ENCODE results near the gene WDR70. TPM values are rescaled to one million over a fixed set of nuclear protein-coding genes. Genes with fewer than 3 reads are reported as not detected.

The WDR70 gene
- total RNA-seq, 1 experiment from 2014 or later = 35.6 TPM

DNA sequence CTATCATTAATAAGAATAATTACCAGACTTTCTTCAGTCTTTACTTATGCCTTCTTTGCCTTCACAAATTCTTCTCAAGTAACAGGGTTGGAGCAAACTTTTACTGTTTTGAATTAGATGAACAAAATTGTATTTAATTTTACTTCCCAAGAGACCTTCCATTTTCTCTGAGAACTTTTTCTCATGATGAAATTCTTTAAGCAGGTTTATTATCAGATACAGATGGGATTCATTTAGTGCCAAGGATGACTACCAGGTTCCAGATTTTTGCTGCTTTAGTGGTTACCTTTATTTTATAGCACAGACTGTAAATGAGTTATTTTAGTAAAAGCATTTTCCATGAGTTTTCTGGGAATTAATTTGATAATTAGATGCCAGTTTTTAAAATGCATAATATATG, 335.6 kb downstream of the WDR70 start:
- Histone ChIP-seq H3K9me3 (ENCODE audit: low read length) (no peaks in the 10 kb centered on the region), H2AFZ (ENCODE audit: low read length) (no peak overlapping the region), H3K9me2 (replicated peaks; ENCODE audit: insufficient read depth, low read length) (no peaks in the 10 kb centered on the region), H4K20me1 (ENCODE audit: insufficient read depth, low read depth, low read length) (no peaks in the 10 kb centered on the region), H3K79me2 (ENCODE audit: low read length) (no peaks in the 10 kb centered on the region), H3K9ac (ENCODE audit: low read length) (no peak overlapping the region), H3K27me3 (ENCODE audit: low read length) (no peaks in the 10 kb centered on the region), H3K4me2 (ENCODE audit: low read depth, low read length, poor library complexity, severe bottlenecking) (no peak overlapping the region), H3K4me1 (ENCODE audit: low read length) (no peaks in the 10 kb centered on the region), H3K4me3 (ENCODE audit: low read length) (no peak overlapping the region), H3K27ac (ENCODE audit: low read length) (no peak overlapping the region), H3K36me3 (ENCODE audit: insufficient read depth, low read length) (no peaks in the 10 kb centered on the region)
- DNase-seq = no peak

DNA sequence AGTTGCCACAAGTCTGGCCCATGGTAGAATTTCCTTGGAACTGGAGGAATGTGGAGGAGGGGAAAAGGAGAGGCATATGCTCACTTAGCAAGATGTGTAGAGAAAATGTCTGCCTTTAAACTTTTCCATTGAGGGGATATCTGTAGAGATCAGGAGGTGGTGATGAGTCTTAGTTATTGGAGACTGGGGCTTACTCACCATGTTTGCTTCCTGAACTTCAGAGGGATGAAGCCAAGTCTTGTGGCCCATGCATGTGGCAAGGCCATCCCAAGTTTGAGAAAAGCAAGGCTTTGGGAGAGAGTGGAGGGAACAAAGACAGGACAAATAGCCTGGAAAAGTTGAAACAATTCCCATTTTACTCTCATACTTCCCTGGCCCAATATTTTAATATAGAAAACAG, 336.2 kb downstream of the WDR70 start:
- no peaks in the 10 kb centered on the region for H3K36me3 ChIP-seq (ENCODE audit: insufficient read depth, low read length)
- no peak overlapping the region for H3K9ac ChIP-seq (ENCODE audit: low read length)
- no peaks in the 10 kb centered on the region for H3K9me3 ChIP-seq (ENCODE audit: low read length)
- no peaks in the 10 kb centered on the region for H3K4me1 ChIP-seq (ENCODE audit: low read length)
- no peaks in the 10 kb centered on the region for H3K9me2 ChIP-seq (replicated peaks; ENCODE audit: insufficient read depth, low read length)
- no peaks in the 10 kb centered on the region for H4K20me1 ChIP-seq (ENCODE audit: insufficient read depth, low read depth, low read length)
- DNase-seq = no peak
- no peaks in the 10 kb centered on the region for H3K79me2 ChIP-seq (ENCODE audit: low read length)
- H2AFZ ChIP-seq (ENCODE audit: low read length) = no peak overlapping the region
- H3K4me2 ChIP-seq (ENCODE audit: low read depth, low read length, poor library complexity, severe bottlenecking) = no peak overlapping the region
- H3K27ac ChIP-seq (ENCODE audit: low read length) = no peak overlapping the region
- H3K27me3 ChIP-seq (ENCODE audit: low read length) = no peaks in the 10 kb centered on the region
- no peak overlapping the region for H3K4me3 ChIP-seq (ENCODE audit: low read length)

DNA sequence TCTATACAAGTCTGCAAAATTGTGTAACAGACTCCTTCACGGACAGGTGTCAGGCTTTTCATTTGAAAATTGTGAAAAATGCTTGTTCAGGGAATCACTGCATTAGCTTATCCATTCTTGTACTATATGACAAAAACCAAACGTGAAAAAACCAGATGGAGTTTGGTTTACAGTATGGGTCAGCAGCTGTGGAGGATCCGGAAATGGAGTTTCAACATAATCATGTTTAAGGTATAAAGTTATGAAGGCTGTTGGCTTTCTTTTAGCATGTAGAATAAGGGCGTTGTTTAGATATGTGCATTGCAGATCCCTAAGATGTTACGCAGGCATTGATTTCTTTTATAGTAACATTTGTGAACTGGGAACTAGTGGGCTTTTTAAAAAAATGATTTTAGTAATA, 336.9 kb downstream of the WDR70 start:
- Histone ChIP-seq H3K4me3 (ENCODE audit: low read length) (no peak overlapping the region), H3K4me1 (ENCODE audit: low read length) (peaks cover under 1% of the 10 kb centered on the region; the same call in 1 of the 2 replicates), H3K9me2 (replicated peaks; ENCODE audit: insufficient read depth, low read length) (no peaks in the 10 kb centered on the region), H4K20me1 (ENCODE audit: insufficient read depth, low read depth, low read length) (no peaks in the 10 kb centered on the region), H3K79me2 (ENCODE audit: low read length) (no peaks in the 10 kb centered on the region), H3K27ac (ENCODE audit: low read length) (no peak overlapping the region), H3K27me3 (ENCODE audit: low read length) (no peaks in the 10 kb centered on the region), H2AFZ (ENCODE audit: low read length) (no peak overlapping the region), H3K4me2 (ENCODE audit: low read depth, low read length, poor library complexity, severe bottlenecking) (no peak overlapping the region), H3K9ac (ENCODE audit: low read length) (no peak overlapping the region), H3K36me3 (ENCODE audit: insufficient read depth, low read length) (no peaks in the 10 kb centered on the region), H3K9me3 (ENCODE audit: low read length) (no peaks in the 10 kb centered on the region)
- DNase-seq = no peak

DNA sequence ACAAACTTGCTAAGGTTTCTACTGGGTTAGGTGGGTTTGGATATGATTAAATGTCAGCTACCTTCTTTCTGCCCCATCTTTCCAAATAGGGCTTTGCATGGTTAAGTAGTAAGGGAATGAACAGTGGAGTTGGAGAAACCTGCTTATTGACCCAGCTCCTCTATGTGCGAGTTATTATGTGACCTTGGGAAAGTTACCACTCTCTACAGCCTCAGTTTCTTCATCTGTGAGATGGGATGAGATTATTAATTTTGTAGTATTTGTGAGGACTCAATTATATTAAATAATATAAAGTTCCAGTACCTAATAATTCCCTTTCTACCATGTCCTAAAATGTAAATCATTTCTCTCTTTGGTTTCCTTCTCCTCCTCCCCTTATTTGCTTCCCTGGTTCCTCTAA, 337.3 kb downstream of the WDR70 start:
- Histone ChIP-seq H3K4me1 (ENCODE audit: low read length) (peaks cover 4% of the 10 kb centered on the region), H3K36me3 (ENCODE audit: insufficient read depth, low read length) (no peaks in the 10 kb centered on the region), H2AFZ (ENCODE audit: low read length) (no peak overlapping the region), H3K4me2 (ENCODE audit: low read depth, low read length, poor library complexity, severe bottlenecking) (no peak overlapping the region), H4K20me1 (ENCODE audit: insufficient read depth, low read depth, low read length) (no peaks in the 10 kb centered on the region), H3K9me2 (replicated peaks; ENCODE audit: insufficient read depth, low read length) (no peaks in the 10 kb centered on the region), H3K27ac (ENCODE audit: low read length) (no peak overlapping the region), H3K79me2 (ENCODE audit: low read length) (no peaks in the 10 kb centered on the region), H3K27me3 (ENCODE audit: low read length) (no peaks in the 10 kb centered on the region), H3K9ac (ENCODE audit: low read length) (no peak overlapping the region), H3K4me3 (ENCODE audit: low read length) (no peak overlapping the region), H3K9me3 (ENCODE audit: low read length) (no peaks in the 10 kb centered on the region)
- no peak for DNase-seq

DNA sequence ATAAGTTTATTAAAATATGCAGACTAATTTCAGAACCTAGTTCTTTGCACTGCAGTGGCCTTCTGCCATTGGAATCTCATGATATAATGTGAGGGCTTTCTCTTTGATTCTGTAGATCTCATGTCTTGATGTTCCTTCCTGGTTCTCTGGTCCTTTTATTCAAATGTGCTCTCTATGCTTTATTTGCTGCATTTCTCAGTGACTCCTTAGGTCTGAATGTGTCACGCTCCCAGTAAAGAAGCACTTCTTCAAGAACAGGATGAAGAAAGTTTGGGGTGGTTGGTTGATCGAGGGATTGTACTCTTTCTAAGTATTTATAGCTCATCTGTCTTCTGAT, 338.1 kb downstream of the WDR70 start:
- Histone ChIP-seq H3K9me3 (ENCODE audit: low read length) (no peaks in the 10 kb centered on the region), H3K4me2 (ENCODE audit: low read depth, low read length, poor library complexity, severe bottlenecking) (no peak overlapping the region), H3K9me2 (replicated peaks; ENCODE audit: insufficient read depth, low read length) (no peaks in the 10 kb centered on the region), H3K36me3 (ENCODE audit: insufficient read depth, low read length) (no peaks in the 10 kb centered on the region), H3K27ac (ENCODE audit: low read length) (no peak overlapping the region), H3K27me3 (ENCODE audit: low read length) (no peaks in the 10 kb centered on the region), H3K9ac (ENCODE audit: low read length) (no peak overlapping the region), H4K20me1 (ENCODE audit: insufficient read depth, low read depth, low read length) (no peaks in the 10 kb centered on the region), H3K4me3 (ENCODE audit: low read length) (no peak overlapping the region), H3K79me2 (ENCODE audit: low read length) (no peaks in the 10 kb centered on the region), H2AFZ (ENCODE audit: low read length) (no peak overlapping the region), H3K4me1 (ENCODE audit: low read length) (peaks cover 8% of the 10 kb centered on the region)
- DNase-seq = no peak

DNA sequence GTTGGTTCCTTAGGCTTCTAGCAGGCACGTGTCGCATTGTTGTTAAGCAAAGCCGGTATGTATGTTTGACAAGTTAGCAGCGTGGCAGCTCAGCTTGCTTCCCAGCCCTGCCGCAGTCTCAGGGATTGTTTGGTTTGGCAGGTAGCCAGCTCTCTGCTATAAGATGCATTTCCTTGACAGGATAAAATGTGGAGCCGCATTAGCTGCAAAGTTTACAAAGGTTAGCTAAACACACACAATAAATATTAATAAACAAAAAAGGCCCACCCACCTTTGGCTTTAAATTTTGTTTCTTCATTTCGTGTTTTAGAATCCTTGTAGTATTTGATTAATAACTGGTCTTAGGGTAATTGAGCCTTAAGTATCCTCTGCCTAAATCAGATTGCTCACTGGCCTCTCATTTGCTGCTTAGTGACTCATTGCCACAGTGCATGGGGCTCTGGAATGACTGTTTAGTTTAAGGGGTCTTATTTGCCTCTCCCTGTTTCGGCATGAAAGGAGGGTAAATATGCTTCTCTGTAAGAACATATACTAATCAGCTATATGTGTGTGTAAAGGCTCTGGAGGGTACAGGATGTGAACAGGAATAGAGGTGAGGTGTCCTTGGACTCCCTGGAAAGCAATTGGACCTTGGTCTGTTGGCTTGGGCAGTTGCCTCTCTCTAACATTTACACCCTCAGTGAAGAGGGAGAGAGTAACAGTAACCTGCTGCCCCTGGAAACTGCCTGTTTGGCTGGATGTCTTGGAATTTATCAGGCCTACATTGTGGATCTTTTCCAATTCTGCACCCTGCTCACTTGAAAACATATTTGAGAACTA, 338.7 kb downstream of the WDR70 start:
- Histone ChIP-seq H3K79me2 (ENCODE audit: low read length) (no peaks in the 10 kb centered on the region), H3K27me3 (ENCODE audit: low read length) (no peaks in the 10 kb centered on the region), H3K9me2 (replicated peaks; ENCODE audit: insufficient read depth, low read length) (no peaks in the 10 kb centered on the region), H3K27ac (ENCODE audit: low read length) (no peak overlapping the region), H3K4me1 (ENCODE audit: low read length) (peaks cover 8% of the 10 kb centered on the region), H4K20me1 (ENCODE audit: insufficient read depth, low read depth, low read length) (no peaks in the 10 kb centered on the region), H3K36me3 (ENCODE audit: insufficient read depth, low read length) (no peaks in the 10 kb centered on the region), H3K4me3 (ENCODE audit: low read length) (no peak overlapping the region), H3K4me2 (ENCODE audit: low read depth, low read length, poor library complexity, severe bottlenecking) (no peak overlapping the region), H3K9ac (ENCODE audit: low read length) (no peak overlapping the region), H3K9me3 (ENCODE audit: low read length) (no peaks in the 10 kb centered on the region), H2AFZ (ENCODE audit: low read length) (no peak overlapping the region)
- no peak for DNase-seq

DNA sequence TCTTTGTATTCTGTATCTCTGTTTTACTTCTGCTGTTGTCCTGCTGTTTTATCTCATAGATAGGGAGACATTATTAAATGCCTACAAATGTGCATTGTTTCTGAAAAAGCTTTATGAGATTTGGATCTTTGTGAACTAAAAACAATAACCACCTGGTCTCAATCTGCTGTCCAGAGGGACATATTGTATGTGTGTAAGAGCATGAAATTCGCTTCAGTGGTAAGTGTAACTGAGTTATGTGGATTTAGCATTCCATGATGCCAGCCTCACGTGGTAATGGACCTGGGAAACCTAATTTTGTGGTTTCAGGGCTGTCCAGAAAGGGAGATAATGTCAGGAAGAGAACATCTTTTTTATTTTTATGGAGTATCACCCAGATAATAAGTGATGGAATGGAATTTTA, 341.4 kb downstream of the WDR70 start:
- Histone ChIP-seq H3K79me2 (ENCODE audit: low read length) (no peaks in the 10 kb centered on the region), H3K4me2 (ENCODE audit: low read depth, low read length, poor library complexity, severe bottlenecking) (no peak overlapping the region), H3K4me1 (ENCODE audit: low read length) (peaks cover 8% of the 10 kb centered on the region), H3K9me3 (ENCODE audit: low read length) (no peaks in the 10 kb centered on the region), H3K27me3 (ENCODE audit: low read length) (no peaks in the 10 kb centered on the region), H3K9ac (ENCODE audit: low read length) (no peak overlapping the region), H3K27ac (ENCODE audit: low read length) (no peak overlapping the region), H3K36me3 (ENCODE audit: insufficient read depth, low read length) (no peaks in the 10 kb centered on the region), H3K9me2 (replicated peaks; ENCODE audit: insufficient read depth, low read length) (no peaks in the 10 kb centered on the region), H2AFZ (ENCODE audit: low read length) (no peak overlapping the region), H4K20me1 (ENCODE audit: insufficient read depth, low read depth, low read length) (no peaks in the 10 kb centered on the region), H3K4me3 (ENCODE audit: low read length) (no peak overlapping the region)
- no peak for DNase-seq

DNA sequence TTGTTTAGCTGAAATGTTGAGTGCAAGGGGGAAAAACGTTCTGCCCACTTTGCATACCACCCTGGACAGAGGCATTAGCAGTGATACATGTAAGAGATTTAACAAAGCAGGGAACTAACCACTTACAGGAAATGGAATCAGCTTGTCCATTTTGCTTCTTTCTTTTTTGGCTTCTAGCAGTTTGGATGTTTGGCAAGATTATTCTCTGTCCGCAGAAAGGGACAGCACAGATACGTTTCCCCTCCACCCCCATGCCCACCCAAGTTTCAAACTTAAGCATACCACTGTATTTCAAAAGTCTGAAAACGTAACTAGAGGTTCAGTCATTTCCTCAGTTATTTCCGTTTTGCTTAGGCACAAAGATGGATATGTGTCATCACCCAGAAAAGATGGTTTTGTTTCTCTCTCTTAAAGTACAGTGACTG, 342.3 kb downstream of the WDR70 start:
- H2AFZ ChIP-seq (ENCODE audit: low read length) = peak overlapping the region; percentile 19; the same call in 1 of the 2 replicates
- no peak overlapping the region for H3K9ac ChIP-seq (ENCODE audit: low read length)
- H3K79me2 ChIP-seq (ENCODE audit: low read length) = no peaks in the 10 kb centered on the region
- DNase-seq = no peak
- no peaks in the 10 kb centered on the region for H3K36me3 ChIP-seq (ENCODE audit: insufficient read depth, low read length)
- peaks cover 8% of the 10 kb centered on the region for H3K4me1 ChIP-seq (ENCODE audit: low read length)
- H3K4me3 ChIP-seq (ENCODE audit: low read length) = no peak overlapping the region
- H3K4me2 ChIP-seq (ENCODE audit: low read depth, low read length, poor library complexity, severe bottlenecking) = peak overlapping the region; percentile 21
- H3K9me3 ChIP-seq (ENCODE audit: low read length) = no peaks in the 10 kb centered on the region
- H3K27me3 ChIP-seq (ENCODE audit: low read length) = no peaks in the 10 kb centered on the region
- H4K20me1 ChIP-seq (ENCODE audit: insufficient read depth, low read depth, low read length) = no peaks in the 10 kb centered on the region
- no peak overlapping the region for H3K27ac ChIP-seq (ENCODE audit: low read length)
- no peaks in the 10 kb centered on the region for H3K9me2 ChIP-seq (replicated peaks; ENCODE audit: insufficient read depth, low read length)

Data from Karpas-422 (cell line).